Non-pigmented ciliary epithelial cell (primary cell): Measurements from ENCODE around the gene ITSN1.
A peak's percentile ranks its signal among the peaks of the same experiment; 100 is the strongest.
"Not testable (repeated sequence)": the region's sequence is repeated elsewhere in the genome, so short reads cannot be mapped to it uniquely, and the experiment has no call there.

Experiments used
- DNase-seq: peaks from one replicate; pipeline ENCODE4 v3.0.0-alpha.2; 2010; ENCODE audit warnings: low read depth

The ITSN1 gene

DNA sequence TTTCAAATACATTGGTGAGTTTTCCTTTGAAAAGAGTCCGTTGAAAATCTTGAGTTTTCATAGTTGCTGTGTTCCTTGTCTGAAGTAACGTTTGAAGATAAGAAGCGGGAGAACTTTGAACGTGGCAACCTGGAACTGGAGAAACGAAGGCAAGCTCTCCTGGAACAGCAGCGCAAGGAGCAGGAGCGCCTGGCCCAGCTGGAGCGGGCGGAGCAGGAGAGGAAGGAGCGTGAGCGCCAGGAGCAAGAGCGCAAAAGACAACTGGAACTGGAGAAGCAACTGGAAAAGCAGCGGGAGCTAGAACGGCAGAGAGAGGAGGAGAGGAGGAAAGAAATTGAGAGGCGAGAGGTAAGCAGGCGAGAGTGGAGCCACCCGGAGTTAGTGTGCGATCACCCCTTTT lies 129.7 kb downstream of the ITSN1 start:
- DNase-seq, result no peak

DNA sequence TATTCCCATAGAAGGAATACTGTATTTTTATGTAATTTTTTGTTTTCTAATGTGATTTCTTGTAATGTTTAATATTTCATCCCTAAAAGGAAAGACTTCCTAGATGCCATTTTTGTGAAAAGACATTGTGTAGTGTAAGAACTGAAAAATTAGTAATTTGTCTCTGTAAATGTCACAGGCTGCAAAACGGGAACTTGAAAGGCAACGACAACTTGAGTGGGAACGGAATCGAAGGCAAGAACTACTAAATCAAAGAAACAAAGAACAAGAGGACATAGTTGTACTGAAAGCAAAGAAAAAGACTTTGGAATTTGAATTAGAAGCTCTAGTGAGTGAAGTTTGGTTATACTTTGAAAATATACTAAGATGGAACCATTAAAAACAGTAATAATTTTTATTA lies 132.2 kb downstream of the ITSN1 start:
- no peak for DNase-seq

DNA sequence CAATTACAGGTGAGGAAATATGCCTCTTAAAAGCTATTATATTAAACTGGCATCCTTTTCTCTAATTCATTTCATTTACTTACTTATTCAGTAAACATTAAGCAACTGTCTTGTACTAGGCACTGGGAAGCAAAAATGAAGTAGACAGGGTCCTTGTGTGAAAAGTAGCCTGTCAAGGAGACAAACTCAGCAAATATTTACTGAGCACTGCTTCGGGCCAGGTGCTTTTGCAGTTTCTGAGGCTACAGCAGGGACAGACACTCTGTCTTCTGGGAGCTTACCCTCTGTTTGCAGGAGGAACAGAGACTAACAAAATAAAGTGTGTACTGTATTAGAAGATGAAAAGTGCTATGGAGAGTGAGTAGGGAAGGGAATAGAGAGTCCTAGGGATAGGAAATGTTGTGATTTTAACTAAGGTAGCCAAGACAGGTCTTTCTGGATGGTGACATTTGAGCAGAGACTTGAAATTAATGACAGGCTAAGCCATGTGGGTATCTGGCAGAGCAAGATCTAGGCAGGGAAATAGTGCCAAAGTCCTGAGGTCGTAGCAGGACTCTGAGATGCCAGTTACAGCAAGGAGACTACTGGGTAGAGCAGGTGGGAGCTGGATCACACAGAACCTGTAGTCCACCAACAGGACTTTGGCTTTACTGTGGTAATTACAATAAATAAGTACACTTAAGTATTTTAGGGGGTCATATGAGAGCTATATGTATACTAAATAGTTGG lies 133.0 kb downstream of the ITSN1 start:
- DNase-seq, result no peak

DNA sequence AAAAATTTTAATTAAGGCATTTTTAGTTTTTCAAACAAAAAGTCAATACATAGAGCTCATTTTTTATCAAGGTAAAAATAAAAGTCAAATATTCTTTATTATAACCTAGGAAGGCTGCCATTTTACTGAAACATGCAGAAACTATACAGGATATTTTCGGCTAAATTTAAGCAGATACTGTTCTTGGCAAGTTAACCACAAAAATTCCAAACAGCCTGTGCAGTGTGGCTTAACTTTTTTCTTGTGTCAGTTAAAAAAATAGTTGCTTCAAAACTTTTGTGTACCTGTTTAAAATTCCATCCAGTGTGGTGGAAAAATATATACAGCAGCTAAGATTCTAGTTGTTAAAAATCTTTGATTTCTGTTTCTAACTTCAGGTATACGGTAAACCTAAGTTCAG lies 138.3 kb downstream of the ITSN1 start:
- DNase-seq, result no peak

DNA sequence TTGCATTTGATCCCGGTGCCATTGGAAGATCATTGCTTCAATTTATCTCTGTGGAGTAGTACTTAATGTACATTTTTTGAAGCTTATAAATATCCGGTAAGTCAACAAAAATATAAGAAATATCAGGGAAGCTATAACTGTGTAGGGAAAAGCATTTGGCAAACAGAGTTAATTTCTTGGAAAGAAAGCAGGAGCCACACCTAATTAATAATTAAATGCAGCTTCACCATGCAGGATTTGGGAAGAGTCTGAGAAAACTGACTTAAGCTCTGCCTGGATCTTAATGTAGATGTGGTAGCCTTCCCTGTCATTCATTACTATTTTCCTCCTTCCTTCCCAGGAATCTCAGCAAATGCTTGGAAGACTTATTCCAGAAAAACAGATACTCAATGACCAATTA lies 138.8 kb downstream of the ITSN1 start:
- no peak for DNase-seq

DNA sequence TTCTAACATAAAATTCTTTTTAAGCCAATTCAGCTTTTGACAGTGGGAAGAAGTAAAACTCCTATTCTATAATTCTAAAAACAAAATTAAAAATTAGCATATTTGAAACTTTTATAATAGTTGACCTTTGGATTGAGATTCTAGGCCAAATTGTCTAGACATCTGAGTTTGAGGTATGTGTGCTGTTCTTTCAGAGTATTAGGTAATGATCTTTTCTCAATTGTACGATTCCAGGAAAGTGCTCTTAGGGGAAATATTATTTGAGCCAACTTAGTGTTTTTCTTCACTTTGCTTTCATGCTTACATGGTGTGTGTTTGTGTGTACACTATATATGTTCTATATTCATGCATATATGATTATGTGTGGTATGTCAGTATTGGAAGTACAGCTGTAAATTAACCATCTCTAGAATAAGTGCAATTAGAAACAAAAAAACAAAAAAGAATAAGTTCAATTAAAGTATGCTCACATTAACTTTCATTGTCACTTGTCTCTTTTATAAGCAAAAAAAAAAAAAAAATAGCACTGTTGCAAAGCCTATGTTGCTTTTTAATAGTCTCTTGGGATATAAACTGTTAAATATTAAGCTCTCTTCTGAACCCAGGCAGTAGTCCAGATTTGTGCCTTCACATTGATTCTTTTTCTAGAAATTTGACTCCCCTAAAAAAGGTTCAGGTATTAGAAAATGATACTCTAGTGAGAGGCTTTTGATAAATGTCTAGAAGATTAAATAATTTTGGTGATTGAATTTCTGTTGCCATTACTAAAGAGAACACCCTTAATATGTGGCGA lies 141.1 kb downstream of the ITSN1 start:
- DNase-seq, result no peak

DNA sequence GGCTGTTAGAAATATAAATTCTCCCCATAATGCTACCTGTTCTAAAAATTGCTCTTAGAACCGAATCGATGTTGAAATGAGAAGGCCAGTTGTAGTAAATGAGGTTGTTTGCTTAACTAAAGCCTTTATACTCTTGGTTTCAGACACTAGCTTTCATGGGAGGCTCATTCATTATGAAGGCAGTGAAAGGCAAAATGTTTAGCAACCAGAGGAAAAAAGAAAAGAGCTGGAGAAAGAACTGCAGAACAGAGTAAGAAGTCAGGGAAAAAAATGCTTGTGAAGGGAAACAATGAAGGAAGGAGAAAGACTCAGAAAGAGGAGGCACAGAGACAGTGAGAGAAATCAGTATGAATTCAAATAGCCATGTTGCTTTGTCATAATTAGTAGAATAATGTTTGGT lies 145.1 kb downstream of the ITSN1 start:
- DNase-seq, result no peak

DNA sequence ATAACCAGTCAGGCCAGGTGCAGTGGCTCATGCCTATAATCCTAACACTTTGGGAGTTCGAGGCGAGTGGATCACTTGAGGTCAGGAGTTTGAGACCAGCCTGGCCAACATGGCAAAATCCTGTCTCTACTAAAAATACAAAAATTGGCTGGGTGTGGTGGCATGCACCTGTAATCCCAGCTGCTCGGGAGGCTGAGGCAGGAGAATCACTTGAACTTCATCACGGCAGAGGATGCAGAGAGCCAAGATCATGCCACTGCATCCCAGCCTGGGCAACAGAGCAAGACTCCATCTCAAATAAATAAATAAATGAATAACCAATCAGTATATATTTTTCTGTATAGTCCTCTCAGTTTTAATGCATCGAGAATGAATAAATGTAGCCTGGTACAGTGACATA lies 146.1 kb downstream of the ITSN1 start:
- DNase-seq, result not testable (repeated sequence)

DNA sequence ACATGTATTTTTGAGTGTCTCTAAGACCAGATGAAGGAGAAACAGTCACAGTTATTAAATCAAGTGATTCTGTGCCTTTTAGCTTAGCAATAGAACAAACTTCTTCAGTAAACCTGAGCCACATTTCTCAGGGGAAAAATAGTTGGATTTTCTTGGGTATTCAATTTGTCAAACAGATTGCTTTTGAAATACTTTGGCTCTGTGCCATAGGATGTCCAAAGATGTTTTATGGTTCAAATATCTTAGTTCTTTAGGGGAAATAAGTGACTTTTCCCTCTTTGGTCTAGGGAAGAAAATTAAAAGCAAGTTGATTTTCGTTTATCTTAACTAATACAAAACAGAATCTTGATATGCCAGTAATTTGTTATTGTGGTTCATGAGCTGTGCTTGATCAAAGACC lies 147.4 kb downstream of the ITSN1 start:
- no peak for DNase-seq

DNA sequence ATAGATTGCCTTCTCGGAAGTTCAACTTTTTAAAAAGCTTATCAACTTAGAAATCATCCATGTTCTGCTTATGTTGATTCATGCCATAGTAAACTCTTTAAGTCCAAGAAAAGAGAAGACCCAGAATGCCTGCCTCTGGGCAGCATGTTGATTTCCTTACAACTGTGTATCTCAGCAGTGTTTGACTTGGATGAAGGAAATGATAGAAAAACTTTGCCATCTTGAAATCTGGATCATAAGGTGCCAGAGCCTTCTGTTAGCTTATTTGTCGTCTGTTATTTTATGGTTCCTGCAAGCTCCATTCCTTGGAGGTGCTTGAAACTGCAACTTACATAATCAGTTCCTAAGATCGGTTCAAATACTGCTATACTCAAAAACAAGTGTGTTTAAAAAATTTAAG lies 148.8 kb downstream of the ITSN1 start:
- no peak for DNase-seq

DNA sequence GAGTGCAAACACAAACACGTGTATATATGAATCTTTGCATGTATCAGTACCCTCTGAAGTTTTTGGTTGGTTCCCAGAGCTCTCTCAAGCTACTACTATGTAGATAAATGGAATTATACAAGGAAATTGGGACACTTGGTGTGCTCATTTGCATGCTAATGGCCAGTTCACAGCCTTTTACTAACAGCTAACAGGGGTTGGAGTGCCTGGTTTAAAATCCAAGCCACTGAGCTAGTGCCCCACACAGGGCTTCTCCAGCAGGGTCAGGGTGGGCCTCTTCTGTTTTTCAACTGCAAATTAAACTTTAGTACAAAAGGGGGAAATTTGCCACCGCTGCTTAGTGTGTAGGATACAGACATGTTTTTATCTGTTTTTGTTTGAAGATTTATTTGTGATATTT lies 152.3 kb downstream of the ITSN1 start:
- no peak for DNase-seq

DNA sequence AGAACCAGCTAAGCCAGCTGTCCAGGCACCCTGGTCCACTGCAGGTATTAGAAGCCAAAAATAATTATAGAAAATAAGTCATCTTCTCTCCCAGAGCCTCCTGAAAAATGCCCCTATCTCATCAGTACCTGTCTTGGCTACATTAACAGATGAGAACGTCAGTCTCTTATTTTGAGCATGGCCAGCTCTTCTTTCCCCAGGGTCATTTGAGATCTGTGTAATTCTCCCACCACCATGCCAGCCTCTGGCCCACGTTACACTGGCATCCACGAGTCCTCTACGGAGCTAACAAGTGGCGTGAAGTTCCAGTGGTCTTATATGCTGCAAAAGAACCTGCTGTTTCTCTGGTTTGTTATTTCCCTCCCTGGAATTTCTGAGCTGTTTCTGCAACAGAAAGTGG lies 155.3 kb downstream of the ITSN1 start:
- no peak for DNase-seq

DNA sequence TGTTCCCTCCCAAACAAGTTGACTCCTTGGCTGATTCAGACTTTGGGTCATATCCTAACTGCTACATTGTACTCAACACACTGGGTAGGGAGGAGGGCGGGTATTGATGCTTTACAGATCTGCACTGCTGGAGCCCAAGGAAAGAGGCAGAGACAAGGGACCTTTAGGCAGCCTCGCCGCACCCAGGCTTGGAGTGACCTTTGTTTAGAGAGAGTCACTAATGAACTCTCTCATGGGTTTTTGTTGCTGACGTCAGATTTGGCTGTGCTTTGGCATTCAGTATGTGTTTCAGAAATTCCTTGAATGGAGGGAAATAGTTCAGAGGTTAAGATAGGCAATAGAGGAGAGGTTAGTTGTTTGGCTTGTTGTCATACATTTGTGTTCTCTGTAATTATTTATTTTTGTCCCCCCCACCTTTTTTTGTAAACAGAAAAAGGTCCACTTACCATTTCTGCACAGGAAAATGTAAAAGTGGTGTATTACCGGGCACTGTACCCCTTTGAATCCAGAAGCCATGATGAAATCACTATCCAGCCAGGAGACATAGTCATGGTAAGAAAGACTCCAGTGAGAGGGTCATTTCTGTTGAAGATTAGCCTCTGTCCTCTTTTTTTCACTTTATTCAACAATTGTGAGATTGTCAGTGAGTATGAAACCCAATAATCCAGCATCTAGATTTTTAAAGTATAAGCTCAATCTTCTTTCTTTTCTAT lies 157.2 kb downstream of the ITSN1 start:
- DNase-seq, result no peak

DNA sequence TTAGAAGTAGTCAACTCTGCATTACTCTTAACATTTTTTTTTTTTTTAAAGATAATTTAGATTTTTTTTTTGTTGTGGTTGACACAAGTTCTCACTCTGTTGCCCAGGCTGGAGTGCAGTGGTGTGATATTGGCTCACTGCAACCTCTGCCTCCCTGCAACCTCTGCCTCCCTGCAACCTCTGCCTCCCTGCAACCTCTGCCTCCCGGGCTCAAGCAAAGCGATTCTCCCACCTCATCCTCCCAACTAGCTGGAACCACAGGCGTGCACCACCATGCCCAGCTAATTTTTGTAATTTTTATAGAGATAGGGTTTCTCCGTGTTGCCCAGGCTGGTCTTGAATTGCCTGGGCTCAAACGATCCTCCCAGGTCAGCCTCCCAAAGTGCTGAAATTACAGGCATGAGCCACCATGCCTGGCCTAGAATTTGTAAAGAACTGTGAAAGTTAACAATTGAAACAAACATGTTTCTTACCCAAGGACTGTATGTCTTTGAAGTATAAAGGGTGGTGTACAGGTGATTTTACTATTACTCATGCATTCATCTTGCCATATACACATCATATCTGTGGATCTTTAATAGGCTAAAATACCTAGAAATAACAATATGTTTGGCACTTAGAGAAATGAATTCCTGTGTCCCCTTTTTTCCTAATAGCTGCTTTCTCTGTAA lies 158.6 kb downstream of the ITSN1 start:
- no peak for DNase-seq

DNA sequence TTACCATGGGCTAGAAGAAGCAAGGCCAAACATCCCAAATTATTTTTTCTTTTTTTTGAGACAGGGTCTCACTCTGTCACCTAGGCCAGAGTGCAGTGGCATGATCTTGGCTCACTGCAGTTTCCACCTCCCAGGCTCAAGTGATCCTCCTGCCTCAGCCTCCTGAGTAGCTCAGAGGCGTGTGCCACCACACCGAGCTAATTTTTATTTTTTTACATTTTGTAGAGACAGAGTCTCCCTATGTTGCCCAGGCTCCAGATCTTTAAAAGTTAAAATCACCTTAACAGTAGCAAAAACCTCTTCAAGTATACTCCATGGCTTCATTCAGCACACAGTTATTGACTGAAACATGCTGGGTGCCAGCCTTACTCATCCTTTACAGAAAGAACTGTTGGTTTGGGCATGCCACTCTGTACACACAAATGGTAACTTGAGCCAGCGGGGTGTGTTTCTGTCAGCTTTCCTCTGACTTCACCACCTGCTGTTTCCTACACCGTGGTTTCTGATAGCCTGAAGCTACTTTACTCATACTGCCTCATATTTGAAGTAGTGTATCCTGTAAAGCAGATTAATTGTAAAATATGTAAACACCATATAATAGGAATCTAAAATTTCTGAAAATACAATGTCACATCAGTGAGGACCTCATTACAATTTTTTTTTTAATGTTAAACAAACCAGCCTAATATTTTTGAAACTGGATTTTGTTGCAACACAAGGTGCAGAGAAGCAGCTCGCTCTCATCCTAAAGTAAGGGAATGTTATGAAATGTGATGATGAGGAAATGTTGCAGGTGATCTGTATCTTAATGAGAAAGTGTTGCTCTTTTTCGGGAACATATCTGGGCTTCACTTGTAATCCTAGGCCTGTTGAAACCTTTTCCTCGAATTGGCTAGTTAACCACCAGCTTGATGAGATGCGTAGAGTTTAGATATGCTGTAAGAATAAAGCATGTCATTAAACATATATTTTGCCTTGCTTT lies 159.4 kb downstream of the ITSN1 start:
- peak; percentile 44 for DNase-seq

DNA sequence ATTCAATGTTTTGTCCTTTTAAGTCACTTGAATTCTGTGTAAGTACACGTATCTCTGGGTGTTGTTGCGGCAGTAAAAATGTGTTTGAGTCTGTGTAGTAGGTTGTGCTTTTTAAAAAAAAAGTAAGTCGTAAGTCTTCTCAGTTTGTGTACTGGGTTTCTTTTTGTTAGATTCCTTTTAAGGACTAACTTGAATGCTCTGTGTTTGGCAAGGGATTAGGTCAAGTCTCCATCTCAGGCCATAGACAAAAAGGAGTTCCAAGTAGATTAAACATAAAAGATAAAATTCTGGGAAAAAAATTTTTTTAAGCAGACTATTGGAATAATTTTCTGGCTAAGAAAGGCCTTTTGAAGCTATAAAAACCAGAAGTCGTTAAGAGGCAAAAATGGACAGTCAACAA lies 160.2 kb downstream of the ITSN1 start:
- no peak for DNase-seq

DNA sequence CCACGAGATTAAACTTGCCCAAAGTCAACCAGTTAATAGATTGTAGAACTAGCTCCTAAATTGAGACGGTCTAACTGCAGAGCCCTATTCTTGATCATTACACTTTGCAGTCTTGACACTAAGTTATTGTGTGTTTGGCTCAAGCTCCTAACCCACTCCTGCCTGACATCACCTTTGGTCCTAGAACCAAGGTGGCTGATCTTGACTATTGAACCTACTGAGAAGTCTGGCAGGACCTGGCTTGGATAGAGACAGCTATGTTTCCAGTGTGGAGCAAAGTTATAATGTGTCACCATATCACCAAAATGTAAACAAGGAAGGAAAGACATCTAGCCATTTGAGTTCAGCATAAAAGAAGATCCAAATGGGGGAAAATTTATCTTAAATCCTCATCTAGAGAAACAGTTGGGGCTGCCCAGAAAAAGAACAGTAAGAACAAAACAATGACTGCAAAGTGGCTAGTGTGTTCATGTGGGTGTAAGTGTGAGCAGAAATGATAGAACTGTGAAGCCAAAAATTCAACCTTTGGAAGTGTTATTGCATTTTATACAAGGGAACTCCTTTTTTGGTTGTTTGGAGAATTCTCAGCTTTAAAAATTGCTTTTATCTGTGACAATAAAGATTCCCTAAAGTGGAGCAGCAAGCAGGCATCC lies 166.5 kb downstream of the ITSN1 start:
- no peak for DNase-seq

DNA sequence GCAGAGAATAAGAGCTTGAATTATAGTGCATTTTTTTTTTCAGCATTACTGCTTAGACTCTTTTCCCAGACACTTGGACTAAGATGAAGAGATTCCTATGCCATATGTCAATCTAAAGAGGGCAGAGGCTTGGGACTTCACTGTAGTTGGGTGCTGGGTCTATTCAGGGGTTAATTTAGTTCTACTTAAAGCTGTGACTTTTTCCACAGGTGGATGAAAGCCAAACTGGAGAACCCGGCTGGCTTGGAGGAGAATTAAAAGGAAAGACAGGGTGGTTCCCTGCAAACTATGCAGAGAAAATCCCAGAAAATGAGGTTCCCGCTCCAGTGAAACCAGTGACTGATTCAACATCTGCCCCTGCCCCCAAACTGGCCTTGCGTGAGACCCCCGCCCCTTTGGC lies 168.5 kb downstream of the ITSN1 start:
- DNase-seq, result no peak

DNA sequence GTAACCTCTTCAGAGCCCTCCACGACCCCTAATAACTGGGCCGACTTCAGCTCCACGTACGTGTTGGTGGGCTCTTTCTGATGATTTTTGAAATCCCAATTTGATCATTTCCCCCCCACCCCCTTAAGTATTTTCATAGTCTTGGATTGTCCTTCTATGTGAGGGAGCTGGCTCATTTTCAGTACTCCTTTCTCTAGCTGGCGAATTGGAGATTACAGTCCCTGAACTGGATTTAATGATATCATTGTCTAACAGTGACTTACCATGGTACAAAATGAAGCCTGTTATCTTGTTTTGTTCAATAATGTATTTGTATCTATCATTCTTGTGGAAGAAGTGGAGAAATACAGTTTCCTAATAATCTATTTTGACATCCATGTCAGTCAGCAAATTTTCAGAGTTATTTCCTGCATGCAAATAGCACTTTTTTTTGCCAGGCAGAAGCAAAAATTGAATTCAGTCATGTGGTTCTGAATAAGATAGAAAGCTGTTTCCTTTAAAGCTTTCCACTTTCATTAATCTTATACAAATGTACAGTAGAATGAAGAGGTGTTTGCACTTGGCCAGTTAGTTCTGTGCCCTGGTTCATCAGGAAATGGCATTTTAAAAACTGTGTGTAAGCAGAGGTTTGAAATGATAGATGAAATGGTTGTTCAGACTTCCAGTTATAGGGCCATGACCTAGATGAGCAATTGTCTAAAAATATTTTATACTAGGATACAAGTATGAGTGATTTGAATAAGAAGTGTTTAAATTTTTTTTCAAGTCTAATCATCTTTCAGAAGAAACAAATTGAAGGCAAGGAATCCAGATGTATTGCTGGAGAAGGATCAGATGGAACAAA lies 169.1 kb downstream of the ITSN1 start:
- DNase-seq, result no peak

DNA sequence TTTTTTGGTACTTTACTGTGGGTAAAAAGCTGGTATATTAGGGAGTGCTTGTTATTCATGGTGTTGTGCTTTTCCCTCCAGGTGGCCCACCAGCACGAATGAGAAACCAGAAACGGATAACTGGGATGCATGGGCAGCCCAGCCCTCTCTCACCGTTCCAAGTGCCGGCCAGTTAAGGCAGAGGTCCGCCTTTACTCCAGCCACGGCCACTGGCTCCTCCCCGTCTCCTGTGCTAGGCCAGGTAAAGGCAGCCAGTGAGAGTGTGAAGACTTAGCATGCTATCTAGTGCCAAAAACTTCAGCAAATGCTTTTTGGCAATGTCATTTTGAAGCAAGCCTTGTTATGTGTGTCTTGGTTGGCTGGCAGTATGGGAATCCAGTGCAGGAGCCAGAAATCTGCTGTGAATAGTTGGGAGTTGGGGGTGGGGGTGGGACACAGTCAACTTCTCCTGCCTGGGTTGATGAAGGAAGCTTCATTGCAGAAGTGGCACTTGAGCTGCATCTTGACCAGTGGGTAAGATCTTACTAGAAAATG lies 171.6 kb downstream of the ITSN1 start:
- no peak for DNase-seq
